IPS DF 6.9 (cell line): ENCODE data around the gene GPX1.

Experiments
- DNase-seq: peaks from one replicate; pipeline ENCODE4 v3.0.0-alpha.2; 2013; ENCODE audit warnings: low read depth, low spot score
- H3K27ac ChIP-seq: one replicate; pipeline ENCODE4 v1.5.1; 2013; ENCODE audit warnings: low read length, control low read depth
- H3K27me3 ChIP-seq: 2 replicates; pipeline ENCODE4 v1.6.1; 2013; ENCODE audit warnings: mild to moderate bottlenecking, low read length; ENCODE audit not compliant: control insufficient read depth, insufficient read depth
- H3K36me3 ChIP-seq: 2 replicates; pipeline ENCODE4 v1.6.1; 2013; ENCODE audit warnings: low read length; ENCODE audit not compliant: control insufficient read depth, insufficient read depth
- H3K4me1 ChIP-seq: 2 replicates; pipeline ENCODE4 v1.6.1; 2013; ENCODE audit warnings: low read length; ENCODE audit not compliant: control insufficient read depth, insufficient read depth
- H3K4me3 ChIP-seq: 2 replicates; pipeline ENCODE4 v1.5.1; 2013; ENCODE audit warnings: mild to moderate bottlenecking, low read length
- H3K9me3 ChIP-seq: 2 replicates; pipeline ENCODE4 v1.6.1; 2013; ENCODE audit warnings: low read length, inconsistent platforms; ENCODE audit not compliant: control insufficient read depth, insufficient read depth
- WGBS: extraction: QIAGEN DNeasy Blood & Tissue Kit; methylation state at CpG from one replicate; pipeline ENCODE4 v1.1.7; 2013; ENCODE audit warnings: mixed read lengths, missing lambda C conversion rate; ENCODE audit not compliant: insufficient read length, insufficient coverage; 5-methylcytosine and 5-hydroxymethylcytosine counted together

The GPX1 gene

GRCh38 chr3:49313896-49314688 is 44.1 kb downstream of the GPX1 start:
- H3K4me1 ChIP-seq = no peaks in the 10 kb centered on the region
- H3K27me3 ChIP-seq = no peaks in the 10 kb centered on the region
- peaks cover 11% of the 10 kb centered on the region for H3K36me3 ChIP-seq
- no peak for DNase-seq
- H3K9me3 ChIP-seq = no peaks in the 10 kb centered on the region
- no peak overlapping the region for H3K4me3 ChIP-seq
- H3K27ac ChIP-seq = no peak overlapping the region
- WGBS = no CpG with 5 or more reads among the region's 1 CpG

- Histone ChIP-seq H3K27ac (no peak overlapping the region), H3K4me1 (no peaks in the 10 kb centered on the region), H3K4me3 (no peak overlapping the region), H3K36me3 (peaks cover 4% of the 10 kb centered on the region; the same call in 1 of the 2 replicates), H3K27me3 (no peaks in the 10 kb centered on the region), H3K9me3 (no peaks in the 10 kb centered on the region)
- whole genome bisulfite sequencing = no CpG with 5 or more reads among the region's 3 CpGs
- DNase-seq = no peak
These were observed 46.9 kb downstream of the GPX1 start for GRCh38 chr3:49311283-49311682.

- H3K4me3 ChIP-seq = no peak overlapping the region
- no CpG with 5 or more reads among the region's 1 CpG for WGBS
- no peak overlapping the region for H3K27ac ChIP-seq
- H3K4me1 ChIP-seq = no peaks in the 10 kb centered on the region
- H3K27me3 ChIP-seq = no peaks in the 10 kb centered on the region
- DNase-seq = no peak
- peaks cover 4% of the 10 kb centered on the region; the same call in 1 of the 2 replicates for H3K36me3 ChIP-seq
- no peaks in the 10 kb centered on the region for H3K9me3 ChIP-seq
These were observed 47.5 kb downstream of the GPX1 start for GRCh38 chr3:49310677-49311076.
